OCI-LY3 (cell line): Measurements from ENCODE around the gene AGBL1.

Experiments
- H2AFZ ChIP-seq: fragments of 200-600, 300-600 bp; shearing (Covaris generic); 2 replicates; pipeline ENCODE4 v1.6.0; 2014; ENCODE audit warnings: antibody characterized with exemption, low read depth, low read length
- H3K27ac ChIP-seq: fragments of 200-600, 300-600 bp; sonication (generic); 2 replicates; pipeline ENCODE4 v1.5.1; 2014; ENCODE audit warnings: mild to moderate bottlenecking, low read length, moderate library complexity, mixed read lengths
- H3K27me3 ChIP-seq: fragments of 200-600, 300-600 bp; sonication (generic); 2 replicates; pipeline ENCODE4 v1.6.1; 2014; ENCODE audit warnings: low read depth, low read length, mixed read lengths
- H3K36me3 ChIP-seq: fragments of 200-600, 300-600 bp; sonication (generic); replicated peaks from 2 replicates; pipeline ENCODE3; 2014; ENCODE audit warnings: low read depth, low read length, mixed read lengths
- H3K4me1 ChIP-seq: fragments of 300-600, 200-600 bp; sonication (generic); 2 replicates; pipeline ENCODE4 v1.6.1; 2014; ENCODE audit warnings: low read length, mixed read lengths
- H3K4me2 ChIP-seq: fragments of 200-600, 300-600 bp; sonication (generic); 2 replicates; pipeline ENCODE4 v1.6.1; 2014; ENCODE audit warnings: low read length, mixed read lengths
- H3K4me3 ChIP-seq: fragments of 300-600, 200-600 bp; sonication (generic); 2 replicates; pipeline ENCODE4 v1.5.1; 2014; ENCODE audit warnings: antibody characterized with exemption, mild to moderate bottlenecking, low read length, moderate library complexity
- H3K79me2 ChIP-seq: fragments of 300-600, 200-600 bp; shearing (Covaris generic); 2 replicates; pipeline ENCODE4 v1.6.1; 2014; ENCODE audit warnings: mild to moderate bottlenecking, low read length, mixed read lengths
- H3K9ac ChIP-seq: fragments of 300-600, 200-600 bp; shearing (Covaris generic); 2 replicates; pipeline ENCODE4 v1.6.0; 2014; ENCODE audit warnings: mild to moderate bottlenecking, low read length, moderate library complexity
- H3K9me3 ChIP-seq: fragments of 200-600, 300-600 bp; shearing (Covaris generic); 2 replicates; pipeline ENCODE4 v1.6.1; 2014; ENCODE audit warnings: low read length, mixed read lengths; ENCODE audit not compliant: insufficient read depth
- H4K20me1 ChIP-seq: fragments of 200-600, 300-600 bp; sonication (generic); 2 replicates; pipeline ENCODE4 v1.6.1; 2016; ENCODE audit warnings: low read length, mixed read lengths; ENCODE audit not compliant: insufficient read depth
- EZH2phosphoT487 ChIP-seq: fragments of 200-600 bp; shearing (Covaris generic); IDR thresholded peaks from 2 replicates; pipeline ENCODE4 v1.6.1; 2018; ENCODE audit warnings: antibody characterized with exemption, mixed run types, low read depth
- TF ChIP-seq, protein P1 (sequence below): fragments of 200-600, 300-600 bp; sonication (generic); IDR thresholded peaks from 2 replicates; pipeline ENCODE4 v1.5.1; 2014; ENCODE audit warnings: antibody characterized with exemption, low read length, low read depth

The AGBL1 gene

DNA sequence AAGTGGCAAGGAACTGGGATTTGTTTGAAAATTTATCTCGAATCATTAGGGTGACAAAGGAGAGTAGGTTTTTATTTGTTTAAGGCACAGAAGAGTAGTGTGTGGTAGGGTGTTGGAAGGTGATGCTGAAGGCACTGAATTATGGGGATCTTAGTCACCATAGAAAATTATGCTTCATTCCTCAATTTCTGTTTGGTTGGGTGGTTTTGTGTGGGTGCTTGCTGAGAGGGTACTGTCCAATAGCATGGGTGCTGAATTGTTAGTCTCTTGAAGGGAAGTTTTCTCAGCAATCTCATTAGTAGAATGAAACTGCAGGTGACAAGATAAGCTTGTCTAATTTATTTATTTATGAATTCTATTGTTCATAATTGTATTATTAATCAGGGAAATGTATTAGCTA lies 610.9 kb downstream of the AGBL1 start:
- Histone ChIP-seq H3K9me3 (no peaks in the 10 kb centered on the region), H3K4me3 (no peak overlapping the region), H3K4me2 (no peak overlapping the region), H4K20me1 (no peaks in the 10 kb centered on the region), H3K9ac (no peak overlapping the region), H3K36me3 (no peaks in the 10 kb centered on the region), H3K27me3 (no peaks in the 10 kb centered on the region), H2AFZ (no peak overlapping the region), H3K79me2 (no peaks in the 10 kb centered on the region), H3K4me1 (no peaks in the 10 kb centered on the region), H3K27ac (no peak overlapping the region)
- TF ChIP-seq EZH2phosphoT487: no peak
- TF ChIP-seq, protein P1, sequence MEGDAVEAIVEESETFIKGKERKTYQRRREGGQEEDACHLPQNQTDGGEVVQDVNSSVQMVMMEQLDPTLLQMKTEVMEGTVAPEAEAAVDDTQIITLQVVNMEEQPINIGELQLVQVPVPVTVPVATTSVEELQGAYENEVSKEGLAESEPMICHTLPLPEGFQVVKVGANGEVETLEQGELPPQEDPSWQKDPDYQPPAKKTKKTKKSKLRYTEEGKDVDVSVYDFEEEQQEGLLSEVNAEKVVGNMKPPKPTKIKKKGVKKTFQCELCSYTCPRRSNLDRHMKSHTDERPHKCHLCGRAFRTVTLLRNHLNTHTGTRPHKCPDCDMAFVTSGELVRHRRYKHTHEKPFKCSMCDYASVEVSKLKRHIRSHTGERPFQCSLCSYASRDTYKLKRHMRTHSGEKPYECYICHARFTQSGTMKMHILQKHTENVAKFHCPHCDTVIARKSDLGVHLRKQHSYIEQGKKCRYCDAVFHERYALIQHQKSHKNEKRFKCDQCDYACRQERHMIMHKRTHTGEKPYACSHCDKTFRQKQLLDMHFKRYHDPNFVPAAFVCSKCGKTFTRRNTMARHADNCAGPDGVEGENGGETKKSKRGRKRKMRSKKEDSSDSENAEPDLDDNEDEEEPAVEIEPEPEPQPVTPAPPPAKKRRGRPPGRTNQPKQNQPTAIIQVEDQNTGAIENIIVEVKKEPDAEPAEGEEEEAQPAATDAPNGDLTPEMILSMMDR: no peak

DNA sequence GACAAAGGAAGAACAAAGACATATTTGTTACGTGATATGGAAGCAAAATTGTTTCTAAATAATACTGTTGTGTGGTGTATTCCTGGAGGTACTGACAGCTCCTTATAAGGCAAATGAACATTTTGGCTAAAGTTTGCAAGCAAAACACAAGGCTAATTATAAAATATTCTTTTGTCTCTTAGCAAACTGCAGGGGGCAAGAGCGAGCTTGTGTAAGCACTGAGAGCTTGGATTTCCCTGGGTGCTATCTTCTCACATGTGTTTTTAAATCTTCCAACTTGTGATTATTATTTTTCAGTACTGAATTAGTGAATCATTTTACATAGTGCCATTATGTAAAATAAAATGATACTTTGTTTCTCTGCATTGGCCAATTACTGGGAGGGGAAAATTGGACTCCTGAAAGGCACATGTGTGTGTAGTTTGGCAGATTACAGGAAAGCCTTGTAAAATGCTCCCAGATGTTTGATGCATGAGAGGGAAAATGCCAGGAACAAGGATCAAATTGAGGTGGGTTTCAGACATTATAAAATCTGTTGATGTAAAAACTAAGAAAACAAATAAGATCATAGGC lies 611.5 kb downstream of the AGBL1 start:
- Histone ChIP-seq H3K4me1 (no peaks in the 10 kb centered on the region), H3K4me2 (no peak overlapping the region), H2AFZ (no peak overlapping the region), H3K27ac (no peak overlapping the region), H4K20me1 (no peaks in the 10 kb centered on the region), H3K9ac (no peak overlapping the region), H3K79me2 (no peaks in the 10 kb centered on the region), H3K4me3 (no peak overlapping the region), H3K27me3 (no peaks in the 10 kb centered on the region), H3K9me3 (no peaks in the 10 kb centered on the region), H3K36me3 (no peaks in the 10 kb centered on the region)
- TF ChIP-seq EZH2phosphoT487: no peak
- TF ChIP-seq, protein P1: no peak

DNA sequence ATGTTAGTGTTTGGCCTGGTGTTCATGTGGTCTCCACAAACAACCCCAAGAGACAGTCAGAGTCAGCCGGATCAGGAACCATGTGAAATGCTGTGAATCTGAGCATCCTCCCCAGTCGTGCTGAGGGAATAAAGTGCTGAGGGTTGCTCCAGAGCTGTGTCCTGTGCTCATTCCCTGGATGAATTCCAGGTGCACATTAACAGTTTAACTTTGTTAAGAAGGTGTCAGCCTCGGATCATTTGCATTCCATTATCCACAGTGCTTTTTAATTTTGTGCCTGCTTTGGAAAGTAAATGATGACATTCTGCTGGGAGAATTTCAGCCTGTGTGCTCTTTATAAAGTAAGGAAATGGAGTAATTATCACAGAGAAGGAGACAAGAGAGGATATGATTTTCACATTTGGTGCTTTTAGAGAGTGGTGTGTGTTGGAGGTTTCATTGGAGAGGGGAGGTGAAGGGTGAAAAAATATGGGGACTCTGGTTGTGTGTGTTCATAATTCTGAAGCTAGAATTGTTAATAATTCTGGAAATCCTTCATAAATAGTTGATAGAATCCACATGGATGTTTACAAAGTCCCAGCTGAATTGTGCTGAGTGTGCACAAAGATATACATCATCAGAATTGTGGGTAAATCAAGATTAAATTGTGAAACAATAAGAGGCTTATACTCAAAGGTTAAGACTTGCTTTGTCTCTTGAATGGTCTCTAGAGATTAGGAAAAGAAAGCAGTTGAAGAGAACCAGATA lies 621.4 kb downstream of the AGBL1 start:
- Histone ChIP-seq H3K4me3 (no peak overlapping the region), H3K9me3 (no peaks in the 10 kb centered on the region), H3K9ac (no peak overlapping the region), H3K27me3 (no peaks in the 10 kb centered on the region), H3K79me2 (no peaks in the 10 kb centered on the region), H3K27ac (no peak overlapping the region), H3K4me2 (no peak overlapping the region), H3K36me3 (no peaks in the 10 kb centered on the region), H3K4me1 (no peaks in the 10 kb centered on the region), H4K20me1 (no peaks in the 10 kb centered on the region), H2AFZ (no peak overlapping the region)
- TF ChIP-seq, protein P1: no peak
- no peak for TF ChIP-seq EZH2phosphoT487

DNA sequence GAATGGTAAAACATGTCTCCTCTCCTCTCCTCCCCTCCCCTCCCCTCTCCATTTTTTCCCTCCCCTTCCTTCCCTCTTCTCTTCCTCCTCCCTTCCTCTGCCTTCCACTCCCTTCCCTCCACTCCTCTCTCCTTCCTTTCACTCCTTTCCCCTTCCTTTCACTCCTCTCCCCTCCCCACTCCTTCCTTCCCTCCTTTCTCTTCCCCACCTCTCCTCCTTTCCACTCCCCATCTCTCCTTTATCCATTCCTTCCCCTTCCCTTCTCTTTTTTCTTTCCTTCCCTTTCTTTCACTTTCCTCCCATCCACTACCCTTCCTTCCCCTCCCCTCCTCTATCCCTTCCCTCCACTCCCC lies 621.9 kb downstream of the AGBL1 start:
- no peaks in the 10 kb centered on the region for H3K79me2 ChIP-seq
- H3K4me1 ChIP-seq: no peaks in the 10 kb centered on the region
- no peaks in the 10 kb centered on the region for H3K36me3 ChIP-seq
- H3K27ac ChIP-seq: no peak overlapping the region
- H4K20me1 ChIP-seq: no peaks in the 10 kb centered on the region
- no peak overlapping the region for H3K4me2 ChIP-seq
- H3K9me3 ChIP-seq: no peaks in the 10 kb centered on the region
- H3K27me3 ChIP-seq: no peaks in the 10 kb centered on the region
- no peak overlapping the region for H3K9ac ChIP-seq
- TF ChIP-seq EZH2phosphoT487: no peak
- TF ChIP-seq, protein P1: no peak
- H2AFZ ChIP-seq: no peak overlapping the region
- no peak overlapping the region for H3K4me3 ChIP-seq
